Testis (tissue), 3 donors: ENCODE measurements around the gene CACNB2. TPM values are rescaled to one million over a fixed set of nuclear protein-coding genes. Genes with fewer than 3 reads are reported as not detected.

Source experiments
- DNase-seq: peaks from one replicate; pipeline ENCODE4 v3.0.0-alpha.2; 2019
- H3K27ac ChIP-seq, 2 donors: fragments of 200-600 bp; sonication (generic); one replicate each; pipeline ENCODE4 v1.5.1; 2019
- H3K27me3 ChIP-seq: fragments of 200-600 bp; sonication (generic); one replicate; pipeline ENCODE4 v1.5.1; 2019
- H3K36me3 ChIP-seq: fragments of 200-600 bp; sonication (generic); one replicate; pipeline ENCODE4 v1.5.1; 2017; ENCODE audit warnings: low read depth; ENCODE audit errors: missing control alignments
- H3K4me1 ChIP-seq: fragments of 200-600 bp; sonication (generic); one replicate; pipeline ENCODE4 v1.5.1; 2019
- H3K4me3 ChIP-seq, 2 donors: fragments of 200-600 bp; sonication (generic); one replicate each; pipeline ENCODE4 v1.5.1; 2017 to 2019
- H3K9me3 ChIP-seq: fragments of 200-600 bp; sonication (generic); one replicate; pipeline ENCODE4 v1.5.1; 2017
- CTCF ChIP-seq, 3 experiments: fragments of 450-650 bp in 2 of 3; fragments of 200-600 bp in 1 of 3; sonication (generic) in 1 of 3; IDR thresholded peaks; one replicate each; pipeline ENCODE4 v1.5.1; 2016 to 2019; ENCODE audit warnings: antibody characterized with exemption in 3 of 3, mild to moderate bottlenecking in 2 of 3, moderate library complexity in 1 of 3
- POLR2A ChIP-seq: fragments of 450-650 bp; IDR thresholded peaks from one replicate; pipeline ENCODE4 v1.6.1; 2017; ENCODE audit warnings: antibody characterized with exemption, mild to moderate bottlenecking, moderate library complexity
- WGBS, 2 donors: methylation state at CpG; one replicate each; pipeline ENCODE4 v1.1.5; 2018; 5-methylcytosine and 5-hydroxymethylcytosine counted together
- intact Hi-C: fragments of 100-400 bp; cut with DNase I; formaldehyde crosslinking; loops from one replicate; pipeline ENCODE4 v1.15.1; 2023; ENCODE audit warnings: low total_unique reads
- polyA plus RNA-seq: library from polyadenylated mRNA; stranded (reverse); fragments of 350-450 nt; fragmentation: Illumina TruSeq; extraction: RNeasy Lipid Tissue Mini Kit (QIAGEN cat#74804); gene quantifications from one replicate; pipeline ENCODE4 v1.2.3, GENCODE V29; 2014; ENCODE audit warnings: low read depth, low replicate concordance; ENCODE audit not compliant: insufficient read depth
- total RNA-seq, 2 donors: library from RNA; depleted of rRNA; stranded (reverse); fragments of >200 nt; gene quantifications; one replicate each; pipeline ENCODE4 v1.2.3, GENCODE V29; 2016

CACNB2 gene
- total and polyA plus RNA-seq, 3 donors from 2014 or later: 1.3 to 4.8 (median 1.4) TPM

GRCh38 chr10:18216482-18216881, 76.3 kb downstream of the CACNB2 start:
- no peak overlapping the region for H3K27ac ChIP-seq
- 57 to 68% methylated on average over 2 of the region's 2 CpGs for WGBS, 2 donors
- peak; percentile 63 for DNase-seq

GRCh38 chr10:18217577-18217976, 77.4 kb downstream of the CACNB2 start:
- no peaks in the 10 kb centered on the region for H3K27me3 ChIP-seq
- DNase-seq: no peak
- no peak overlapping the region for H3K4me3 ChIP-seq
- TF ChIP-seq CTCF (IDR thresholded peaks at IDR 0.05) (no peak), POLR2A (no peak)
- H3K4me1 ChIP-seq: no peaks in the 10 kb centered on the region
- H3K36me3 ChIP-seq: no peaks in the 10 kb centered on the region
- no peak overlapping the region for H3K27ac ChIP-seq
- intact Hi-C loops: loop anchor here (5.0 kb wide), 1 partner anchor 370 kb away; no protein-coding TSS in a partner anchor
- no peaks in the 10 kb centered on the region for H3K9me3 ChIP-seq
- 64 to 79% methylated on average over 2 of the region's 2 CpGs for WGBS, 2 donors

More at GRCh38 chr10:18216482-18216881, 76.3 kb downstream of the CACNB2 start:
- no peaks in the 10 kb centered on the region for H3K36me3 ChIP-seq
- H3K4me1 ChIP-seq: no peaks in the 10 kb centered on the region
- intact Hi-C loops: loop anchor here (5.0 kb wide), 1 partner anchor 369 kb away; no protein-coding TSS in a partner anchor
- TF ChIP-seq CTCF (IDR thresholded peaks at IDR 0.05) (peak; percentile 22 to 33 (median 23)), POLR2A (no peak)
- H3K27me3 ChIP-seq: no peaks in the 10 kb centered on the region
- no peak overlapping the region for H3K4me3 ChIP-seq
- H3K9me3 ChIP-seq: no peaks in the 10 kb centered on the region

GRCh38 chr10:18219146-18219545, 78.9 kb downstream of the CACNB2 start:
- DNase-seq: no peak
- H3K27ac ChIP-seq: no peak overlapping the region
- 75% methylated on average over 1 of the region's 1 CpG for WGBS, 2 donors
- H3K36me3 ChIP-seq: no peaks in the 10 kb centered on the region
- H3K9me3 ChIP-seq: no peaks in the 10 kb centered on the region
- H3K4me1 ChIP-seq: peaks cover 2% of the 10 kb centered on the region
- TF ChIP-seq POLR2A: no peak
- TF ChIP-seq CTCF (IDR thresholded peaks at IDR 0.05): no peak
- H3K4me3 ChIP-seq: no peak overlapping the region
- intact Hi-C loops: loop anchor here (5.0 kb wide), 1 partner anchor 372 kb away; no protein-coding TSS in a partner anchor
- H3K27me3 ChIP-seq: no peaks in the 10 kb centered on the region

- H3K27ac ChIP-seq: no peak overlapping the region
- WGBS, 2 donors: 91 to 92% methylated on average over 4 of the region's 4 CpGs
Observed at GRCh38 chr10:18221123-18221522, 80.9 kb downstream of the CACNB2 start.

More at GRCh38 chr10:18221123-18221522, 80.9 kb downstream of the CACNB2 start:
- H3K27me3 ChIP-seq: no peaks in the 10 kb centered on the region
- intact Hi-C loops: no loop called here
- H3K4me3 ChIP-seq: no peak overlapping the region
- H3K9me3 ChIP-seq: no peaks in the 10 kb centered on the region
- no peak for DNase-seq
- no peaks in the 10 kb centered on the region for H3K36me3 ChIP-seq
- H3K4me1 ChIP-seq: peaks cover 11% of the 10 kb centered on the region
- TF ChIP-seq CTCF (IDR thresholded peaks at IDR 0.05): no peak
- no peak for TF ChIP-seq POLR2A
